Measurements from ENCODE around the gene IL21R. TPM values are rescaled to one million over a fixed set of nuclear protein-coding genes. Genes with fewer than 3 reads are reported as not detected.

Gene IL21R
- total RNA-seq, 4 donors from 2014 or later: 0.23 to 0.40 (median 0.25) TPM; not detected in 1

DNA sequence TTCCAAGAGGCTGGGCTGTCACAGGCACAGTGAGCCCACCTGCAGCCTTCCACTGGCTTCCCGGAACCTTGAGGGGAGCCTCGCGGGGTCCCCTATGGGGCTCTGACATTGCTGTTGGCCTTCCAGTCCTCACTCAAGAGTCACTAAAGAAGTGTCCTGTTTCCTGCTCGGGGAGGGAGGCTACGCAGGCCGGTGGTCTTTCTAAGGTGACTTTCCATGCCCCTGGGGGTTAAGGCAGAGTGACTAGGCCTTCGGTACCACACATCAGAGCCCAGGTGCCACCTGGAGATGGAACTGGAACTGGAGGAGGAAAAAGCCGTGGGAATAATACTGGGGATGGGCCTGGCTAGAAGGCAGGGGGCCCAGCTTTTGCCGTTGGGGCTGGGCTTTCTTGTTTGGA, 72.1 kb downstream of the IL21R start:
- H3K9me3 ChIP-seq: no peaks in the 10 kb centered on the region

DNA sequence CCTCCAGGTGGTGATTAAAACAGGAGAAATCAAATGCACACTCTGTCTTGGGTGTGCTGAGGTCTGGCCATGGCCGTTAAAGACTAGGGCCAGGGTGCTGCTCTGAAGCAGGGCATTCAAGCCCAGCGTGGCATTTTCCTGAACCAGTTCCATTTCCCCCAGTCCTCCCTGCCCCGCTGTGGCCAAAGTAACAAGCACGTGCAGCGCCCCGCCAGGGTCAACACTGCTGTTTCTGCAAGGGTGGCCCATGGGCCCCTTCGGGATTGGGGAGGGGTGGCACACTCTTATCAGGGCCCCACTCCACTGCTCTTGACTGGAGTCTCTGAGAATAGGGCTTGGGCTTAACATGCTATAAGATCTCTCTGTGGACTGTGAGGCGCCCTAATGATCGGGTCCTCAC, 72.9 kb downstream of the IL21R start:
- no peaks in the 10 kb centered on the region for H3K27me3 ChIP-seq
- no peak overlapping the region for H3K4me3 ChIP-seq
- 82% methylated on average over 4 of the region's 9 CpGs; no CpG with 5 or more reads in 1 of the 2 donors for WGBS, 2 donors (ENCODE audit: low coverage in 1 of 2)
- H3K9me3 ChIP-seq: no peaks in the 10 kb centered on the region
- TF ChIP-seq POLR2A (IDR thresholded peaks at IDR 0.05) (no peak), EP300 (IDR thresholded peaks at IDR 0.05) (no peak), POLR2AphosphoS5 (IDR thresholded peaks at IDR 0.05) (no peak), CTCF (IDR thresholded peaks at IDR 0.05) (no peak)
- H3K27ac ChIP-seq: no peak overlapping the region
- ATAC-seq: no peak
- peaks cover 0 to 10% (median 0%) of the 10 kb centered on the region in 3 donors for H3K4me1 ChIP-seq
- H3K36me3 ChIP-seq: peaks cover 0 to 100% of the 10 kb centered on the region in 2 donors

More for the DNA sequence above, 72.1 kb downstream of the IL21R start:
- Histone ChIP-seq H3K27ac (no peak overlapping the region), H3K4me3 (no peak overlapping the region), H3K4me1 (peaks cover 0 to 10% (median 0%) of the 10 kb centered on the region in 3 donors), H3K36me3 (peaks cover 0 to 100% of the 10 kb centered on the region in 2 donors), H3K27me3 (no peaks in the 10 kb centered on the region)
- ATAC-seq: no peak
- WGBS, 2 donors (ENCODE audit: low coverage in 1 of 2): 80% methylated on average over 1 of the region's 9 CpGs; no CpG with 5 or more reads in 1 of the 2 donors
- no peak for TF ChIP-seq POLR2A (IDR thresholded peaks at IDR 0.05)
- no peak for TF ChIP-seq POLR2AphosphoS5 (IDR thresholded peaks at IDR 0.05)
- no peak for TF ChIP-seq EP300 (IDR thresholded peaks at IDR 0.05)
- no peak for TF ChIP-seq CTCF (IDR thresholded peaks at IDR 0.05)

DNA sequence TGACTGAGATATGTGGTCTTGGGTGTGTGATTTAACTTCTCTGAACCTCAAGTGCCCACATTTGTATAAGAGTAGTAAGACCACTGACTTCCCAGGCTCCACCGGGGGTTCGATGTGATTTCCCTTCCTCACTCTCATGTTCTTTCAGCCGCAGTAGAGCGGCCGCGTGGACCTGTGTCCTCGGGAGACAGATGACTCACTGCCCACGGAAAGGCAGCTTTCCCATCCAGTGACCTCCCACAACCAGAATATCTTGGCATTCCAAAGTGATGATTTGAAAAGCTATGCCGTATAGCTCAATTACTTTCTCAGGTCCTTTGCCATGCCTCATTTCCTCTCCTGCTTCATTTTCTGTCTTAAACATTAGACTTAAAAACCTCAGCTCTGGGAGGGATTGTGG, 73.6 kb downstream of the IL21R start:
- no peaks in the 10 kb centered on the region for H3K27me3 ChIP-seq
- H3K36me3 ChIP-seq: peaks cover 0 to 100% of the 10 kb centered on the region in 2 donors
- WGBS, 2 donors (ENCODE audit: low coverage in 1 of 2): 45 to 53% methylated on average over 2 to 7 of the region's 9 CpGs
- no peak for ATAC-seq
- peaks cover 0 to 7% (median 0%) of the 10 kb centered on the region in 3 donors for H3K4me1 ChIP-seq
- H3K27ac ChIP-seq: no peak overlapping the region
- TF ChIP-seq POLR2AphosphoS5 (IDR thresholded peaks at IDR 0.05) (no peak), POLR2A (IDR thresholded peaks at IDR 0.05) (no peak), CTCF (IDR thresholded peaks at IDR 0.05) (no peak), EP300 (IDR thresholded peaks at IDR 0.05) (no peak)
- H3K9me3 ChIP-seq: no peaks in the 10 kb centered on the region
- H3K4me3 ChIP-seq: no peak overlapping the region

- H3K27ac ChIP-seq: no peak overlapping the region
- no peak for TF ChIP-seq POLR2A (IDR thresholded peaks at IDR 0.05)
- TF ChIP-seq EP300 (IDR thresholded peaks at IDR 0.05): no peak
- TF ChIP-seq CTCF (IDR thresholded peaks at IDR 0.05): no peak
- TF ChIP-seq POLR2AphosphoS5 (IDR thresholded peaks at IDR 0.05): no peak
- no peaks in the 10 kb centered on the region for H3K4me1 ChIP-seq
- peaks cover 0 to 100% of the 10 kb centered on the region in 2 donors for H3K36me3 ChIP-seq
- no peaks in the 10 kb centered on the region for H3K27me3 ChIP-seq
- 78 to 100% methylated on average over 4 to 7 of the region's 9 CpGs for WGBS, 2 donors (ENCODE audit: low coverage in 1 of 2)
- no peak for ATAC-seq
- H3K4me3 ChIP-seq: no peak overlapping the region
- no peaks in the 10 kb centered on the region for H3K9me3 ChIP-seq
Observed at GRCh38 chr16:27476240-27476639, 74.3 kb downstream of the IL21R start.

DNA sequence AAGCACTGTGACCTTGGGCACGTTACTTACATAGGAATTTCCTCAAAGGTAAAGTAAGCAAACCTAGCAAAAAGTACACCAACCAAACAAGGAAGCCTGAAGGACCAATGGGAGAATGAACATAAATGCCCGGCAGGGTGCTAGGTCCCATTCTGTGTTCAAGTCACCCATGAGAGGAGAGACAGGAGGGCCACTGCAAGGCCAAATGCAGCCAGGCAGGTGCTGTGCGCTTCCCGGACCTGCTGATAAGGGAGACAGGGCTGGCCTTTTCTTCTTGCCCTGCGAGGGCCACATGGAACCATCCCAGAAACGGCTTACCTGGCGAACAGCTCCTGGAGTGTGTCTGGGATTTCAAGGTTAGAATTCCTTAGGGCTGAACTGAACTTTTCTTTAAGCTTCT, 78.8 kb downstream of the IL21R start:
- TF ChIP-seq POLR2AphosphoS5 (IDR thresholded peaks at IDR 0.05) (no peak), POLR2A (IDR thresholded peaks at IDR 0.05) (no peak), CTCF (IDR thresholded peaks at IDR 0.05) (no peak), EP300 (IDR thresholded peaks at IDR 0.05) (no peak)

More for the DNA sequence above, 78.8 kb downstream of the IL21R start:
- no peaks in the 10 kb centered on the region for H3K4me1 ChIP-seq
- peaks cover 0 to 100% of the 10 kb centered on the region in 2 donors for H3K36me3 ChIP-seq
- no peak overlapping the region for H3K4me3 ChIP-seq
- H3K27ac ChIP-seq: no peak overlapping the region
- H3K9me3 ChIP-seq: no peaks in the 10 kb centered on the region
- no peak for ATAC-seq
- WGBS, 2 donors (ENCODE audit: low coverage in 1 of 2): 86 to 89% methylated on average over 4 to 7 of the region's 7 CpGs
- no peaks in the 10 kb centered on the region for H3K27me3 ChIP-seq
